Stimulated activated CD4-positive, alpha-beta T cell treated with anti-CD3 and anti-CD28 coated beads, Interleukin-12 subunit alpha, Interleukin-12 subunit beta, amount 100 ng/mL, for 24 hours (primary cell): ENCODE measurements around the gene HORMAD1.
"Not testable (repeated sequence)": the region's sequence is repeated elsewhere in the genome, so short reads cannot be mapped to it uniquely, and the experiment has no call there.

Experiments used
- DNase-seq, 2 experiments: peaks; one replicate each; pipeline ENCODE4 v3.0.0-alpha.2; 2020; ENCODE audit warnings: low read depth in 2 of 2

Gene HORMAD1

DNA sequence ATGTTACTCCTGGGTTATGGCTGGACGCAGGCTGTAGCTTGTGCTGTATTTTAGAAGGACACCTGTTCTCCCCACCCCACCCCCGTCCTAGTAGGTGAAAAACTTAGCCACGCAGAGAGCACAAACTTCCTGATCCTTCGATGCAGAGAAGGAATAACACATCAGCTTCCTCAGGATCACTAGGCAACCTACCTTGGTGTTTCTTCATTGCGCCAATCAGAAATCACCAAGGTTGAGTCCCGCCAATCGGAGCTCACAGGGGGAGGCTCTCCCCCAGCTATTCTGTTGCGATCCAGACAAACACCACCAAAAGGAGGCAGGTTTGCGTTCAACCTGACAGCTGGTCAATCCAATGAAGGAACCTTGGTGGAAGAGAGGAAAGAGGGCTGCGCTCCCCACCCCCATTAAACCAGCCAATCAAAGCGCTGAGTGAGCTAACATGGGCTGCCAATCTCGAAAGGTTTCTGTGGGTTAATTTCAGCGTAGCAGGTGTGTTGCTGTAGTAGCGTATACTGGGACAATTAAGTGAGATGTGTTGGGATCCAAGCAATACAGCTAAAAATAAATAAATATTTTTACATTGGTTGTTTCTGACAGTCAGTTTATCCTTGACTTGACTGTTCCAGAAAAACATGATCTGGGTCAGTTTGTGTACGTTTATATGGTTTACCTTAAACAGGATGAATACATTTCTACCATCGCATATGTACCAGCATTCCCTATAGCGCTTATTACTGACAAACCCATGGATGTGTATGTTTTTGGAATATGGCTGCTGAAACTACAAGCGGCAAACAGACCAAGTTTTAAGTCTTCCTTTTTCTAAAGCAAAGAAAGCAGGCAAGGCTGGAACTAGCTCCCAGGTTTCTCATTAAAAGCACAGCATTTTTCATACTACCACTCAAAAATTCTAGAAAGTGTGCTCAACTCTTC, 23.4 kb downstream of the HORMAD1 start, which contains the start of gene GOLPH3L:
Gene GOLPH3L, minus strand, starts transcription at position 160 of the 933 bp plus-strand sequence. CDS start 2,316 bp downstream, outside the sequence.
- peak; percentile 78 to 86 for DNase-seq

GRCh38 chr1:150696590-150696989, 24.1 kb downstream of the HORMAD1 start:
- DNase-seq = no peak

GRCh38 chr1:150696162-150696561, 24.5 kb downstream of the HORMAD1 start:
- no peak for DNase-seq

DNA sequence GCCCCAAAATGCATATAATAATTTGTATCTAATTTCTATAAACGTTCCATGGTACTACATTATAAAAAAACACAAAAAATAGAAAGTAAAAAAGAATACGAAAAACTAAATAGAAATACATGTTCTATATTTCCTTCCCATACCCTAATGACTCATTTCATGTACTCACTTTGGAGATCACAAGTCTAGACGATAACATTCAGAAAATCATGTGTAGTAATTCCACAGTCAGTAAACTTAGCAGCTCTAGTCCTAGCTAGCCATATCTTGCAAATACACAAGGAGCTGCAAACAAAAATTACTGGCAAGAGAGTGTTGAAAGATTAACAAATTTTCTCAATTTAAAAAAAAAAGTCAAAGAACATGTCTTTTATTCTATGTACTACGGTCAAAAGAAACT, 25.1 kb downstream of the HORMAD1 start:
- DNase-seq = no peak

- DNase-seq = no peak
These were observed 28.0 kb downstream of the HORMAD1 start for GRCh38 chr1:150692720-150693119.

DNA sequence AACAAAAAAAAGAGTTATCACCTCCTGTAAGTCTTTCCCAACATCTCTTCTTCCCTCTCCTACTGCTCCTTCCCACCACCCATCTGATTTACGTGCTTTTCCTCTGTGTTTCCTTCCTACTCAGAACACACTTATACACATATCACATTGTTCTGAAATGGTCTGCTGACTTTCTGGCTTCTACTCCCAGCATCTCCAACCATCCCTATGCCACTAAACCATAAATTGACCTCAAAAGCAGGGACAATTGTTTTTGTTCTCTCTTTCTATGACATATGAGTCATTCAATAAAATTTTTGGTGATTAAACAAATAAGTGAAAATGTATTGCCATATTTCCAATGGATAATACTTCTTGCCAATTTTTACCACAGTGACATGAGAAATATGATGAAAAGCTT, 31.9 kb downstream of the HORMAD1 start:
- DNase-seq = no peak

- no peak for DNase-seq
These were observed 34.4 kb downstream of the HORMAD1 start for GRCh38 chr1:150686275-150686674.

- no peak for DNase-seq
These were observed 36.8 kb downstream of the HORMAD1 start for GRCh38 chr1:150683914-150684313.

GRCh38 chr1:150678988-150679387, 41.7 kb downstream of the HORMAD1 start:
- no peak for DNase-seq

DNA sequence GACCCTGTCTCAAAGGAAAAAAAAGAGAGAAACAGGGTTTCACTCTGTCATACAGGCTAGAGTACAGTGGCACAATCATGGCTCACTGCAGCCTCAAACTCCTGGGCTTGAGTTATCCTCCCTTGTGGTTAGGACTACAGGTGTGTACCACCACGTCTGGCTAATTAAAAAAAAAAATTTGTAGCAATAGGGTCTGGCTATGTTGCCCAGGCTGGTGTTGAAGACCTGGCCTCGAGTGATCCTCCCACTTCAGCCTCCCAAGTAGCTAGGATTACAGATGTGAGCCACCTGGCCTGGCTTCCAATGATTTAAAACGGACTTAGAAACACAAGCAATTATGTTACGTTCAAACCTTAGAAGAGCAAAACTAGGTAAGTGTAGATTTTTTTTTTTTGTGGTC, 45.8 kb downstream of the HORMAD1 start:
- DNase-seq = no peak

DNA sequence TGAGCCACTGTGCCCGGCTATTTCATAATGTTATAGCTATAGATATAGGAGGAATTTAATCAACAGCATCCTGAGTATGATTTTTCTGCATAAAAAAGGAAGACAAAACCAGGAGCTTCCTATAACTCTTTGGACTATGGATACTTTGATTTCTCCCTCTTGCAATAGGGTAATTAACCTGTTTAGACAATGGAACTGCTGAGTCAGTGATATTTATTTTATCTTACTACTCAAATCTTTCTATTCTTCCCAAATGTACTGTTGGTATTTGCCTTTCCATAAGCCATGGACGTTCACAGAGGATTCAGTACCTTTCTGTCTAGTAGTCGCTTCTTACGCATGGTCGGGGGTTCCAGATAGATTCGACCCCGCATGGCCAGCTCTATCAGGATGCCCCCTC, 57.4 kb downstream of the HORMAD1 start:
- no peak for DNase-seq

DNA sequence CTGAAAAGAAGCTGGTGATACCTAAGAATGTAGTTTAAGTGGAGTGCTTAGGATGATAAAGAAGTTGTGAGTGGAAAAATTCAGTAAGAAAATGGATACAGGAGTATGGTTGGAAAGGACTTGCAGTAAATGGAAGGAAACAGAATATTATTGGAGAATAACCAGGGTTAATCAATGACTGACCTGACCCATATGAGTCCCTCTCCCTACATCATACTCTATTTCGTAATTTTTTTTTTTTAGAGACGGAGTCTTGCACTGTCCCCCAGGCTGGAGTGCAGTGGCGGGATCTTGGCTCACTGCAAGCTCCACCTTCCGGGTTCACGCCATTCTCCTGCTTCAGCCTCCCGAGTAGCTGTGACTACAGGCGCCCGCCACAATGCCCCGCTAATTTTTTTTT, 57.9 kb downstream of the HORMAD1 start:
- DNase-seq = no peak

- no peak for DNase-seq
These were observed 59.5 kb downstream of the HORMAD1 start for GRCh38 chr1:150661156-150661555.

DNA sequence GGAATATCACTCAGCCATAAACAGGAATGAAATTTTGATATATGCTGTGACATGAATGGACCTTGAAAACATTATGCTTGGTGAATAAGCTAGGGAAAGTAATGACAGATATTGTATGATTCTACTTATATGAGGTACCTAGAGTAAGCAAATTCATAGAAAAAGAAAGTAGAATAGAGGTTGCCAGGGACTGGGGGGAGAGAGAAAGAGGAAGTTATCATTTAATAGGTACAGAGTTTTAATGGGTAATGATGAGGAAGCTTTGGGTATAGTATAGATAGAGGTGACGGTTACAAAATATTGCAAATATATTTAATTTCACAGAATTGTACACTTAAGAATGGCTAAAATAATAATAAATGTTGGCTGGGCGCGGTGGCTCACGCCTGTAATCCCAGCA, 60.1 kb downstream of the HORMAD1 start:
- DNase-seq = no peak

DNA sequence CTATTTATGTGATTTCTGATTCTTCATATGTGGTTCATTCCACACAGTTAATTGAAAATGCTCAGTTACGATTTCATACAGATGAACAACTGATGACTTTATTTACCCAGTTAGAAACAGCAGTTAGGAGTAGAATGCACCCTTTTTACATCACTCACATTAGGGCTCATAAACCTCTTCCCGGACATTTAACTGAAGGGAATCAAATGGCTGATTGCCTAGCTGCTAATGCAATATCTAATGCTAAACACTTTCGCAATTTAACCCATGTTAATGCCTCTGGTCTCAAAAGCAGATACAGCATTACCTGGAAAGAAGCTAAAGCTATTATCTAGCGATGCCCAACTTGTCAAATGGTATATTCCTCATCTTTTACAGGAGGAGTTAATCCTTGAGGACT, 63.6 kb downstream of the HORMAD1 start:
- not testable (repeated sequence) for DNase-seq

DNA sequence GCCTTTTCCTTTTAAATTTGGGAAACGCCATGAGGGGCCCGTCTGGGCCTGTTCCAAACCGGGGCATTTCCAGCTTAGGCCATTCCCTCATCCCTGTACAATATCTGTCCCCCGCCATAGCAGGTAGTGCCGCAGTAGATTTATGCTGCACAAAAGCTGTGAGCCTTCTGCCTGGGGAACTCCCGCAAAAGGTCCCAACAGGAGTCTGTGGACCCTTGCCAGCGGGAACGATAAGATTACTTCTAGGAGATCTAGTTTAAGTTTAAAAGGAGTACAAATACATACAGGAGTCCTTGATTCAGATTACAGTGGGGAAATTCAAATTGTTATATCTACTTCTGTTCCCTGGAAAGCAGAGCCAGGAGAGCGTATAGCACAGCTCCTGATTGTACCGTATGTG, 66.1 kb downstream of the HORMAD1 start:
- not testable (repeated sequence) for DNase-seq

GRCh38 chr1:150650193-150650592, 70.5 kb downstream of the HORMAD1 start:
- no peak for DNase-seq

- no peak for DNase-seq
These were observed 71.1 kb downstream of the HORMAD1 start for GRCh38 chr1:150649441-150650075.
